KBM-7 (cell line): ENCODE results near the gene DIDO1.
A peak's percentile ranks its signal among the peaks of the same experiment; 100 is the strongest.
"Not testable (repeated sequence)": the region's sequence is repeated elsewhere in the genome, so short reads cannot be mapped to it uniquely, and the experiment has no call there.

ENCODE experiments used
- DNase-seq: peaks from one replicate; pipeline ENCODE4 v3.0.0-alpha.2; 2015
- in situ Hi-C: fragments of 300-500 bp; cut with MboI; formaldehyde crosslinking; loops from 2 replicates; pipeline ENCODE4 v1.14.3; 2020; ENCODE audit warnings: low sequenced_read_pairs, low pct_unique_long_range_greater_than_20kb, mixed read lengths

DIDO1 gene

DNA sequence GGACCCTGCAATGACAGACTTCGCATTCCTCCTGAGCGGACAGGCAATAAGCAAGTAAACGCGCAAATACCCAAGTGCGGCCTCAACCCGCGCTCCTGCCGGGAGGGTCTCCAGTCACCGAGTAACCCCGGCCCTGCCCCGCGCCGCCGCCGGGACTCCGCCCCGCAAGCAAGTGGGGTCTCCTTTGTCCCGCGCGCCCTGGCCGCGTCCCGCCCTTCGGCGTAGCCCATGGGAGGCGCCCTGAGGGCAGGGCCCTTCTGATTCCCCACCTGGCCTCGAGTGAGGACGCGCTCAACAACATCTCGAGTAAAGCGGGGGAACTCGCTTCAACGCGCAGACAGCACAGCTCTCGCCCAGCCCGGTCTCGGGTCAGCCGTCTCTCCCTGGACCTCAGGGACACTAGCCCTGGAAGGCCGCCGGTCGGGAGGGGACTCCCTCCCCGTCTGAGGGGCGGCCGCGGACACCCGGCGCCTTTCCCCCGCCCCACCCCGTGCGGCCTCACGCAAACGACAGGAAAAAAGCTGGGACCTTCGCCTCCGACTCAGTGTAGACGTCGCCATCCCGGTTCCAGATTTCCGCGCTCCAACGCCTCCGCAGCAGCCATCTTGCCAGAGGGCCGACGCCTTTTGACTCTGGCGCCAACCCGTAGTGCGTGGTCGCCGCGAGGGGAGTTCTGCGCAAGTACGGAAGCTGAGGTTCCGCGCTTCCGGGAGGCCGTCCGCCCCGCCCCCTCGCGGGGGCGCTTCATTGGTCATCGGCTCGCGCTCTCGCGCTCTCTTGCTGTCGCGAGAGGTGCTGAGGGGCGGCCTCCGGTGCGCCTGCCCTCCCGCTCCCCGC, 11.2 kb upstream of the DIDO1 start:
- DNase-seq, result peak; percentile 96
- in situ Hi-C loops, result no loop called here

DNA sequence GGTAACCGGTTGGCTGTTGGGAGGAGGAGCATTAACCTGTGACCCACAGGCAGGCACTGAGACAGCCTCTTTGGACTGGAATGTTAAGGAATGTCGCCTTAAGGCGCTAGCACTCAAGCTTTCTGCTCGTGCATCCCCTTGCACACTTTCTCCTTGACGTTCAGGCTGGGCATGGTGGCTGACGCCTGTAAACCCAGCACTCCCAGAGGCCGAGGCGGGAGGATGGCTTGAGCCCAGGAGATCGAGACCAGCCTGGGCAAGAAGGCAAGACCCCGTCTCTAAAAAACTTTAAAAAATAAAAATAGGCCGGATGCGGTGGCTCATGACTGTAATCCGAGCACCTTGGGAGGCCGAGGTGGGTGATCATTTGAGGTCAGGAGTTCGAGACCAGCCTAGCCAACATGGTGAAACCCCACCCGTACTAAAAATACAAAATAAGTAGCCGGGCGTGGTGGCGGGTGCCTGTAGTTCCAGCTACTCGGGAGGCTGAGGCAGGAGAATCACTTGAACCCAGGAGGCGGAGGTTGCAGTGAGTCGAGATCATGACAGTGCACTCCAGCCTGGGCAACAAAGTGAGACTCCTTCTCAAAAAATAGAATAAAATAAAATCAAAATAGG, 9.8 kb upstream of the DIDO1 start:
- DNase-seq, result no peak
- in situ Hi-C loops, result no loop called here

DNA sequence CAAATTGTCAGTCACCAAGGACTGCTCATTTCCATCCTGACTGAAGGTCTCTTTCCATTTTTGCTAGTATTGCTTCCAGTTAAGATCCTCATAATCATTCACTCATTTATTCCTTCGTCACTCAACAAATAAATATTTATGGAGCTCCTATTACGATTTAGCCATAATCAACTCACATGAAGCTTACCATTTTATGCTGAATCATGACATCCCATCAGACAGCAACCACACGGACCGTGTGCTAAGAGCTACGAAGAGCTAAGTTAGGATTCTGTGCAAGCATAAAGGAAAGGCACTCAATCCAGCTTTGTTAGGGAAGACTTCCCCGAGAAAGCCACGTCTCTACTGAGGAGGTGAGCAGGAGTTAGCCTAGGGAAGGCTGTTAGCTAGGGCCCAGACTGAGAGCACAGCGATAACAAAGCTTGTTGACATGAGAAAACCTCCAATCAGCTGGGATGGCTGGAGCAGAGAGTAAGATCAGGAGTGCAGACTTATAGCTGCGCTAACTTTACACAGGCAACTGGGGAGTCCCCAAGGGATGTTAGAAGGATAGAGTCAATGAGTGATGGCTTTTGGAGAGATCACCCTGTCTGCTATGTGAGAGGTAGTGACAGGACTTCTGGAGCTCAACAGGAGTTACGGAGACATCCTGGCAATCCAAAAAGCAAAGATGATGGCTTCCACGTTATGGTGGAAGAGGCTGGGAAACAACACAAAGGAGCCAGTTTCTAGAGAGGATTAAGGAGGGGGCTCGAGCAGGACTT, 9.1 kb upstream of the DIDO1 start:
- DNase-seq, result no peak
- in situ Hi-C loops, result no loop called here

DNA sequence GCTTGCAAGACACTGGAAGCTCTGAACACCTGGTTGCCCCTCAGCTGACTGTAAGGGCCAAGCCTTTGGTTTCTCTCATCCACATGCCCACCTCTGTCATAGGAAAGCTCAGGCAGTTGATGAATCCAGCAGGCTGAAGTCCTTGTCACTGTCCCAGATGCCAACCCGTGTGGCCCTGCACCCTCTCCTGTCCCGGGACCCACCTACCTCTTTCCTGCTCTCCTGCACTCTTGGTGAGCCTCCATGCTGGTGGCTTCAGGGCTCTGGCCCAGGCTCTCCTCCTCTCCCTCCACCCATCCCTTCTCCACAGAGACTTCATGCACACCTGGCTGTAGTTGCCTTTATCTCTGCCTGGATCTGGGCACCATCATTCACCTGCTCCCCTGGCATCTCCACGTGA, 7.7 kb upstream of the DIDO1 start:
- in situ Hi-C loops, result no loop called here
- no peak for DNase-seq

DNA sequence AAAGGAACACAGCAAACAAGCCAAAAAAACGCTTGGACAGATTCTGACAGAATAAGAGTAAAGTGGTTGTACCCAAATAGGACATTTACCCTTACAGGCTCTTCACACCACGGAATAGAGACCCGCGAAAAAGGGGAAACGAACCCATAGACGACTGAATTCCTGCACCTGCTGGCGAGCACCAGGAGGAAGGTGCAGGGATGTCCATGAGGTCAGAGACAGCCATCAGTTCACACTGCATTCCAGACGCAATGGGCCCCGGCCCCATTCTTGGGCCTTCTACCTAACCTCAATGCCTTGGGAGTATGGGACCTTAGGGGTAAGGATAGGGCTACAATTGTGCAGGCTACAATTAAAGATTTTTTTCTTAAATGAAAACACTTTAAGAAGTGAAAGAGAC, 5.2 kb upstream of the DIDO1 start:
- no peak for DNase-seq
- in situ Hi-C loops, result no loop called here

DNA sequence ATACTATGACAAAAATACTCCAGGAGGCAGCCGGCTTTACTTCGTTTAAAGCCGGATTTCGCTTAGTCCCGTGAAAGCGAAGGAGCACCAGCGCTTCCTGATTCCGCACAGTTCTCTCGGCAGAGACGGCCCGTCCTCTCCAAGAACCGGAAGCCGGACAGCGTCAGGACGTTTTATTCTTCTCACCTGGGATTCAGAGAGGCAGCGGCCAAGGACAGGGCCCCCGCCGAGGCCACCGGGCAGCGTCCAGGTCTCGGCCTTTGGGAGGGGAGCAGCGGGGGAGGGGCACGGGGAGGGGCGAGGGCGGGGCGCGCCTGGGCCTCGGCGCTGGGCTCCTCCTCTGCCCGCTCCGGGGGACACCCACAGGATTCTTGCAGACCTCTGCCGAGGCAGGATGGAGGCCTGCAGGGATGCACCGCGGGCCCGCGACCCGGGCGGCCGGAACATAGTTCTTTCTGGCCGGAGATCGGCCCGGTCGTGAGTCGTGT, 2.8 kb upstream of the DIDO1 start:
- DNase-seq, result peak; percentile 39
- in situ Hi-C loops, result no loop called here

DNA sequence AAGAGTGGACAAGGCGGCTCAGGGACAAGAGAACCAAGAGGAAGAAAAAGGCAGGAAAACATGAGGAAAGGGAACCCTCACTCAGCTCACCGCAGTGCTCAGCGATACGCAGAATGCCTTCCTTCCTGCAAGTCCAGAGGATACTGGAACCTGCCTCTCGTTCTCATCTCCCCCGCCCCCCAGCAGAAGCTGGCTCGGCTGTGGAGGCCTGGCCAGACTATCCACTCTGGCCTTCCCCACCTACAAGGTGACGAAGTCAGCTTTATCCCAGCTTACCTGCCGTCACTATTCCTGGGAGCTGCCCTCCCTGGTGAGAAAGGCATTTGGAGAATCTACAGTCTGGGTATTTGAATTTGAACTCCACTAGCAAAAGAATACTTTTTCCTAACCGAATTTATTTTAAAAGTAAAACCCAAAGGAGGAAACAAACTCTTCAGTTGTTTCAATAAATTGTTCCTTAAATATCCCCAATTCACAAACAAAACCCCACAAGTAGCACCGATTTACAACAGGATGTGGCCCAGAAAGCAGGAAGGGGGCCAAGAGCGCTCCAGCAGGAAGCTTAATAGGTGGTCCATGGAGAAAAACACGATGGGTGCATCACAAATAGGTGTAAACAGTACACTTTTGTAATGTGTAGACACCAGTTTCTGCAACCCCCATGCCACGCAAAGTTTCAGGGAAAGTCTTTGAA, 2.1 kb upstream of the DIDO1 start:
- in situ Hi-C loops, result no loop called here
- peak; percentile 29 for DNase-seq

DNA sequence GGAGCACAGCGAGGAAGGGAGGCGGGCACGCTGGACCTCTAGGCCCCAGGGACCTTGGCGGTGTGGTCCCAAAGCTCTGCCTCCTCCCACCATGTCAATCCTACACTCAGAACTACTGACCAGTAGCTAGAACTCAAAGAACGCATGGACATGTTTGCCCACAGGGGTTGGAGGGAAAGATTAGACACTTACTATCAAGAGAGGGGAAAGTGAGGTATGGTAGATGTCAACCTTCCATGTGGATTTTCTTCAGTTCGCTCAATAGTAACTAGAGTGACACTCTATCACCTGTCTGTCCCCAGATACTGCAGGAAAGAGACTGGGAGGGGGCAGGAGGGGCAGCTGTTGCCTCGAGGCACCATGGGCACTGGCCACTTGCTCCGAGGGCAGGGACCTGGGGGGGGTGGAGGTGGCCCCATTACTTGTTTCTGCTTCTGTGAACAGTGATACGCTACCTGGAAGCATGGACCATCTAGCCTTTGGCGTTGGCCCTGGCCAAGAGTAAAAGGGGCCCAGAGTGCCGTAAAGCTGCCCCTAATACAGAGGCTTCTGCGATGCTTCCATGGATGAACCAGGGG, 912 bp upstream of the DIDO1 start:
- DNase-seq, result no peak
- in situ Hi-C loops, result no loop called here

DNA sequence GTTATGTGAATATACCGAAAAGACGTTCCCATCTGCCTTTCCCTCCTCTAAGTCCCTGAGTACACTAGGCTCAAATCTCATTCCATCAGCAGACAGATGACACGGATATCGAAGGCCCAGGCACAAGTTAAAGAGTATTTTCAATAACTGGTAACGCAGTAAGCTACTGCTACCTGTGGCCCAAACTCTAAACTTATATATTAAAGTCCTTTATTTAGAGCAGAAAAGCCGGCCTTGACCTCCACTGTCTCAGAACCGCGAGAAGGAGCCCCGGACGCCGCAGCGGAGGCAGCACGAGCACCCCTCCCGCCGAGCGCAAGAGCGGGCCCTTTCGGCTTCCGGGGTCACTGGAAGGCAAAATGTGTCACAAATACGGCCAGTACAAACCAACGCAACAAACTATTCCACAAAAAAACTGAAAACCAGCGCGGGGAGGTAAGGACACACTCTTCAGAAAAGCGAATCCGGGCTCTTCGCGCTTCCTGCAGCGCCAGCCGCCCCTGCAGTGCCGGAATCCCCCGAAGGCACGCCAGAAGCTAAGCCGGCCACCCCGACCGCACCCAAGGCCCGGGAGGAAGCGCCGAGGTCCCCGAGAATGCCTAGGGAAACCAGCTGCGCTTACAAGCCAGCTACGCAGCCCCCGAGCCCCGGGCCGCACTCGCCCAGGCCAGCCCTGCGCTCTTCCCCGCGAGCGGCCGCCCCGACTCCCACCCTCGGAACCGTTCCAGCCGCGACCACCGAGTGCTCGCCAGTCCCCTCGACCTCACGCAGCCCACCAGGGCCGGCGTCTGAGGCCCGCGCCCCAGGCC, 681 bp downstream of the DIDO1 start:
- in situ Hi-C loops, result no loop called here
- peak; percentile 36 for DNase-seq

DNA sequence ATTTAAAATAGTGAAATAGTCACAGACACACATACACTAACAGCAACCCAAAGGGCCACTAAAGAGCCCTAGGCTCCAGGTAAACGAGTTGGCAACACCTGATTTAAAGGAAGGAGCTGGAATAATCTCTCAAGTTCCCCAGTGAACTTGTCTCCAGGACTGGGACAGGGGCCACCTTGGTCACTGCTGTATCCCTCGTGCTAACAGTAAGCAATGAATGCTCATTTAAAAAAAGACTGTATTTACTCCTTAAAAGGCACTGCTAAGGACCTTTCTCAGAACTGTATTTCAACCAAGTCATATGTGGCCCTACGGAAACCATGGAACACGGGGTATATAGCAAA, 1.3 kb downstream of the DIDO1 start:
- in situ Hi-C loops, result no loop called here
- DNase-seq, result peak; percentile 26

DNA sequence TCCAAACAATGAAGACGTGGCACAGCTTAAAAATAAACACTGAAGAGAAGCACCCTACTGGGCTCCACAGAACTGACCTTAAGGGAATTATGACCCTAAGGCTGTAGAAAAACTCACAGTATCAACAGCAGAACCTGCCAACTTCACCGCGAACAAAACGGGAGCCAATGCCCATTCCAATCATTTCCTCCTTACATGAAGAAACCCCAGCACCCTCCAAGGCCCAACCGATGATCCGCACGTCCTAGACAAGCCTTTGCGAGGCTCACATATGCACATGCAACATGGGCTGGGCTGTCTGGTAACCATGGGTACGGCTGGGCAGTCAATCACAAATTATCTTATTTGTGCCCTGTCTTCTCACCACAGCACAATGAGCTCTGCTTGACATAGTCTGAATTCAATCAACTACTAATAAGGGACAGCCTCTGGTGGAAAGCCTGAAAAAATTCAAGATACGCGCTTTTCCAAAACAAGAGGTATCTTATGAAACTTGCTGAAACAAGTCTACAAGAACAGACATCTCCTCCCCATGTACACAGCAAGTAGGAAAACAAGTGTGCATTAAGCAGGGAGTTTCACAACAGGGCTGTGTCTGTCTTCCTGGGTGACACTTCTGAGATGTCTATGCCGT, 1.7 kb downstream of the DIDO1 start:
- DNase-seq, result peak; percentile 48
- in situ Hi-C loops, result no loop called here

DNA sequence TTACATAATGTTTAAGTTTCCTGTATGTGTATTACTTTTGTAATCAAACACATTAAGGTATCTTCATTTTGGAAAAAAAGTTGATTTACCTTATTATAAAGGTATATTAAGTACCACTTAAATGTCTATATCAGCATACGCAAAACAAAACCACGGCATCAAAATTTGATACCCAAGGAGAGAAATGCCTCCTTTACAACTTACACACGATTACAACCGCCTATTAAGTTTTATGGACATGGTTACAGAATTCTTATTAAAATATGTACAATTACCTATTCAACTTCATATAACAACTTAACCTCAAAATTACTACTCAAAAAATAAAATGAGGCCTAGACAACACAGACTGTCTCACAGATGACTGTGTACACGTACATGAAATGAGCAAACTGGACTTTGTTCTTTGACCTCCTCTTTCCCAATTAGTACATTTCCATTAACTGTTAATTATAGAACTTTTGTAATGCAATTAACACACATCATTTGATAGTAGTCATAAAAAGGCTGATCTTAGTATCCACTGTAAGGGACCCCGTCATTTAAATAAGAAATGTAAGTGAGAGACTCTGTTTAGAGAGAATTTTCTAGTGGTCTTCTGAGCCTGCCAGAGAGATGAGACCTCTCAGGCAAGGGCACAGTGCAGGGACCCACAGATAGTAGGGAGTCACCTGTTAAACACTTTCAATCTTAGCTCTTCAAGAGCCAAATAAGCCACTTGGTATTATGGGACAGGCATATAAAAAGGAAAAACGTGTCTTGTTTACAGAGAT, 2.5 kb downstream of the DIDO1 start:
- no peak for DNase-seq
- in situ Hi-C loops, result no loop called here

DNA sequence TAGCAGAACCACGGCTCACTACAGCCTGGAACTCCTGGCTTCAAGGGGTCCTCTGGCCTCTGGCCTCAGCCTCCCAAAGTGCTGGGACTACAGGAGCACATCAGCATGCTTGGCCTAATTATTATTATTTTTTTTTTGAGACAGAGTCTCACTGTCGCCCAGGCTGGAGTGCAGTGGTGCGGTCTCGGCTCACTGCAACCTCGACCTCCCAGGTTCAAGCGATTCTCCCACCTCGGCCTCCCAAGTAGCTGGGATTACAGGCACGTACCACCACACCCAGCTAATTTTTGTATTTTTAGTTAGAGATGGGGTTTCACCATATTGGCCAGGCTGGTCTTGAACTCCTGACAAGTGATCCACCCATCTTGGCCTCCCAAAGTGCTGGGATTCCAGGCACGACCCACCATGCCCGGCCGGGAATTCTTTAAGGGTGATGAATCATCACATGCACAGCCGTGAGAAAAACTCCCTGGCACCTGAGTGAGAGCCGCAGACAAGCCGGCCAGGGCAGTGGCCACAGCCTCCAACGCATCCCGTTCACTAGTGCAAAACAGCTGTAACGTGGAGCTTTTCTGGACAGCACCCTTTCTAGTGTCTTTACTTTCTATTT, 3.1 kb downstream of the DIDO1 start:
- DNase-seq, in situ Hi-C loops: not testable (repeated sequence)

DNA sequence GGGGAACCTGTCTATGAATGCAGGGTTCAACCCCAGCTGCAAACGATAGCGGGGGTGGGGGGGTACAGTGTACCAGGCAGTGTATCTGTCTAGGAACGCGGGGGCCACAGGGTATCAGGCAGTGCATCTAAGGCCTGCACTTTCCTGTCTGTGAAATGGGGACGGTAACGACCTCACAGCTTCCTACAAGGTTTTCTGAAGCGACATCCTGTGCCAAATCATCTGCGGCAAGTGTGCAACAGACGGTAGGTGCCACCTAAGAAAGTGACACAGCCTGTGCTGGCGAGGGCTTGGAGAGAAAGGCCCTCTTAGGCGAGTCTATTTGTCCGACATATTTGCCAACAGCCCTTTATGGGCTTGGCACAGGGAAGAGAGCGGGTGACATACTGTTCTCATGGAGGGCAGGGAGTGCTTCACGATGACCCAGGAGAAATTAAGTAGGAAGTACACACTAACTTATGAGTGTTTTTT, 3.8 kb downstream of the DIDO1 start:
- no peak for DNase-seq
- in situ Hi-C loops, result no loop called here

DNA sequence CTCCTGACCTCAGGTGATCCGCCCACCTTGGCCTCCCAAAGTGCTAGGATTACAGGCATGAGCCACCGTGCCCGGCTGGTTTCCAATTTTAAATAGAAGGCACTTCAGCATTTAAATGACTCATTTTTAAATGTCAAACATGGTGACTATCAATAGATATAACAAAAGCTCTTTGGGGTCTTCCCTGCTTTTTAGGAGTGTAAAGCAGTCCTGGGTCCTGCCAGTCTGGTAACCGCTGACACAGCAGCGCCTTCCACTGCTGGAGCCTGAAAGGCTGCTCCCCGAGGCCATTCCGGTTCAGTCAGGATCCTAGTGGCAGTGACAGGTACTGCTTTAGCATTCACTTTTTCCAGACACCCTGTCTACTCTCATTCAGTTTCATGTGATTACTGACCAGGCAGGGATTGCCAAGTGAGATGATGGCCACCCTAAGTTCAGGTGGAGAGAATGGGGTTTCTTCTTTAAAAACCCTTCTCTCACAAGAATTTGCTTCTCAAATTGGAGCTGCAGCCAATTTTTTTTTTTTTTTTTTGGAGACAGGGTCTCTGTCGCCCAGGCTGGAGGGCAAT, 5.1 kb downstream of the DIDO1 start:
- in situ Hi-C loops, result no loop called here
- peak; percentile 77 for DNase-seq

DNA sequence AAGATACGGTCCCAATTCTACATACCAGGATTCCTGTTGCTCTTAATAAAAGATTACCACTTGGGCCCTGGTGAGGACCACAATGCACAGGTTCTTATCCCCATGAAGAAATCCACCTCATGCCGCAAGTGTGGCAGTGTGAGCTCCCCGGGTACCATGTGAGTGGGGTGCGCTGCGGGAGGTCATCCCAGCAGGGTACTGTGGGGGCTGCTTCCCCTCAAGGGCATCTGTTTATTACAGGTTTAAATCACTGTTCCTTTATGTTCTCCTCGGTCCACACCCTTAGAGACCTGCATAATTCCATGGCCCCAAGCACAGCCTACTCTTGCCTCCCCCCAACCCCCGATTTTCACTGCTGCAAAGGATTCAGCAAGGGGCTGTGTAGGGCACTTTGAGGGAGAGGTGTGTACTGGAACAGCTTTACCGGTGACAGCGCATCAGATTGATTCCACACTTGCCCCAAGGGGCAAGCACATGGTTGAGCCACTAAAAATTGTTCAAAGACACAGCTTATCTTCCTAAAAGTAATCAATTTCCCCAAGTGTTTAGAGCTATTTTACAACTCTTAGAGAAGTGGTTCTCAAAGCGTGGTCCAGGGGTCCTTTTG, 6.2 kb downstream of the DIDO1 start:
- in situ Hi-C loops, result no loop called here
- no peak for DNase-seq
